Activated B cell treated with CpG ODN at 0.5 μM for 24 hours (primary cell): ENCODE measurements around the gene GRHPR. TPM values are rescaled to one million over a fixed set of nuclear protein-coding genes. Genes with fewer than 3 reads are reported as not detected.

Experiments
- ATAC-seq: fragments of 200-7000 bp; cut with Tn5 transposase; one replicate; pipeline ENCODE4 v1.10.0; 2021; ENCODE audit warnings: low read depth, mild to moderate bottlenecking, moderate library complexity
- CTCF ChIA-PET: fragments of 350-600 bp; sonication (Branson Sonifier 250); formaldehyde crosslinking; loops from one replicate; lab custom pipeline; 2021; ENCODE audit warnings: antibody characterized with exemption; lab: Charles Lee
- POLR2A ChIA-PET: fragments of 350-600 bp; sonication (Branson Sonifier 250); formaldehyde crosslinking; loops from one replicate; lab custom pipeline; 2021; ENCODE audit warnings: antibody characterized with exemption; lab: Charles Lee
- DNase-seq: peaks from one replicate; pipeline ENCODE4 v3.0.0; 2022
- H3K27ac Mint-ChIP-seq: one replicate; pipeline ENCODE4 v1.8.0; 2020; ENCODE audit warnings: mixed read lengths
- H3K27me3 Mint-ChIP-seq: one replicate; pipeline ENCODE4 v1.8.0; 2021; ENCODE audit warnings: mixed read lengths
- H3K36me3 Mint-ChIP-seq: one replicate; pipeline ENCODE4 v1.8.0; 2021; ENCODE audit warnings: low read depth, mixed read lengths
- H3K4me1 Mint-ChIP-seq: one replicate; pipeline ENCODE4 v1.8.0; 2021; ENCODE audit warnings: mixed read lengths
- H3K4me3 Mint-ChIP-seq: one replicate; pipeline ENCODE4 v1.8.0; 2020; ENCODE audit warnings: mild to moderate bottlenecking, mixed read lengths
- H3K9me3 Mint-ChIP-seq: one replicate; pipeline ENCODE4 v1.8.0; 2020; ENCODE audit warnings: mixed read lengths
- intact Hi-C: fragments of 100-400 bp; cut with micrococcal nuclease; formaldehyde crosslinking; loops from one replicate; pipeline ENCODE4 v1.15.1; 2024
- total RNA-seq: library from RNA; stranded (reverse); gene quantifications from 2 replicates; pipeline ENCODE4 v1.2.3, GENCODE V29; 2022
- TF ChIP-seq, protein P1 (sequence below): fragments of 200-600 bp; IDR thresholded peaks from one replicate; pipeline ENCODE4 v1.8.0; 2022; ENCODE audit warnings: antibody characterized with exemption, mild to moderate bottlenecking

Gene GRHPR
- total RNA-seq, 1 donor from 2014 or later = 315 TPM

DNA sequence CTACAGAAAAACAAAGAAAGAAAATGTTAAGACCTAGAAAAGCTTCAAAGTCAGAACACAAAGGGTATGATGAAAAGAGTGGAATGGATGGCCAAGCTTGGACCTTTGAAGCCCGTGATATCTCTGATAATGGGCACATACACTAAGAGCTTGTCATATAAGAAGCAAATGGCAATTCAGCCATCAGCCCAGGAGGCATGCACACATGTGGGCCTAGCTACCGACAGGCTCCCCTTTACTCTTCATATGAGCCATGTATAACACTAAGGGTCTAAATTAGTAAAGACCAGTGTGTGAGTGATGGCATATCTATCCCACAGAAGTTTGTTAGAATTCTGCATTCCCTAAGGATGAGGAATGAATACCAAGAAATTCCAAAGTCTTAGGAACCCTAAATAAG is 20.1 kb downstream of the GRHPR start:
- TF ChIP-seq, protein P1, sequence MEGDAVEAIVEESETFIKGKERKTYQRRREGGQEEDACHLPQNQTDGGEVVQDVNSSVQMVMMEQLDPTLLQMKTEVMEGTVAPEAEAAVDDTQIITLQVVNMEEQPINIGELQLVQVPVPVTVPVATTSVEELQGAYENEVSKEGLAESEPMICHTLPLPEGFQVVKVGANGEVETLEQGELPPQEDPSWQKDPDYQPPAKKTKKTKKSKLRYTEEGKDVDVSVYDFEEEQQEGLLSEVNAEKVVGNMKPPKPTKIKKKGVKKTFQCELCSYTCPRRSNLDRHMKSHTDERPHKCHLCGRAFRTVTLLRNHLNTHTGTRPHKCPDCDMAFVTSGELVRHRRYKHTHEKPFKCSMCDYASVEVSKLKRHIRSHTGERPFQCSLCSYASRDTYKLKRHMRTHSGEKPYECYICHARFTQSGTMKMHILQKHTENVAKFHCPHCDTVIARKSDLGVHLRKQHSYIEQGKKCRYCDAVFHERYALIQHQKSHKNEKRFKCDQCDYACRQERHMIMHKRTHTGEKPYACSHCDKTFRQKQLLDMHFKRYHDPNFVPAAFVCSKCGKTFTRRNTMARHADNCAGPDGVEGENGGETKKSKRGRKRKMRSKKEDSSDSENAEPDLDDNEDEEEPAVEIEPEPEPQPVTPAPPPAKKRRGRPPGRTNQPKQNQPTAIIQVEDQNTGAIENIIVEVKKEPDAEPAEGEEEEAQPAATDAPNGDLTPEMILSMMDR = no peak
- POLR2A ChIA-PET = interaction anchor here (0.8 kb wide), 1 partner anchor 12 kb away, joined by 3 read pairs; no protein-coding TSS in a partner anchor
- no peak overlapping the region for H3K4me3 Mint-ChIP-seq
- CTCF ChIA-PET = no interaction called here
- ATAC-seq (no peak), DNase-seq (no peak)
- no peaks in the 10 kb centered on the region for H3K27me3 Mint-ChIP-seq
- H3K9me3 Mint-ChIP-seq = no peaks in the 10 kb centered on the region
- H3K36me3 Mint-ChIP-seq = peaks cover 72% of the 10 kb centered on the region
- intact Hi-C loops = no loop called here
- peaks cover 5% of the 10 kb centered on the region for H3K4me1 Mint-ChIP-seq
- H3K27ac Mint-ChIP-seq = no peak overlapping the region

DNA sequence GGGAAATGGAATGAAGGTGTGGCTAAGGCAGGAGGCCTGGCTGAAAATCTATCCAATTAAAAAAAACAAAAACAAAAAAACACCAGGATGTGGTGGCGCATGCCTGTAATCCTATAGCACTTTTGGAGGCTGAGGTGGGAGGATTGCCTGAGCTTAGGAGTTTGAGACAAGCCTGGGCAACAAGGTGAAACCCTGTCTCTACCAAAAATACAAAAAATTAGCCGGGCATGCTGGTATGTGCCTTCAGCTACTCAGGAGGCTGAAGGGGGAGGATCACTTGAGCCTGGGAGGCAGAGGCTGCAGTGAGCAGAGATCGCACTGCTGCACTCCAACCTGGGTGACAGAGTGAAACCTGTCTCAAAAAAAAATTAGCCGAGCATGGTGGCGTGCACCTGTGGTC is 21.1 kb downstream of the GRHPR start:
- no peaks in the 10 kb centered on the region for H3K9me3 Mint-ChIP-seq
- ChIA-PET POLR2A (interaction anchor here (0.7 to 1.1 kb wide), 2 partner anchors 22 to 116 kb away, joined by 3 read pairs; partner anchors contain the start of gene ZBTB5), CTCF (no interaction called here)
- ATAC-seq = no peak
- no peak overlapping the region for H3K27ac Mint-ChIP-seq
- H3K4me3 Mint-ChIP-seq = no peak overlapping the region
- peaks cover 66% of the 10 kb centered on the region for H3K36me3 Mint-ChIP-seq
- H3K4me1 Mint-ChIP-seq = peaks cover 5% of the 10 kb centered on the region
- TF ChIP-seq, protein P1 = no peak
- no peak for DNase-seq
- H3K27me3 Mint-ChIP-seq = no peaks in the 10 kb centered on the region
- intact Hi-C loops = no loop called here

DNA sequence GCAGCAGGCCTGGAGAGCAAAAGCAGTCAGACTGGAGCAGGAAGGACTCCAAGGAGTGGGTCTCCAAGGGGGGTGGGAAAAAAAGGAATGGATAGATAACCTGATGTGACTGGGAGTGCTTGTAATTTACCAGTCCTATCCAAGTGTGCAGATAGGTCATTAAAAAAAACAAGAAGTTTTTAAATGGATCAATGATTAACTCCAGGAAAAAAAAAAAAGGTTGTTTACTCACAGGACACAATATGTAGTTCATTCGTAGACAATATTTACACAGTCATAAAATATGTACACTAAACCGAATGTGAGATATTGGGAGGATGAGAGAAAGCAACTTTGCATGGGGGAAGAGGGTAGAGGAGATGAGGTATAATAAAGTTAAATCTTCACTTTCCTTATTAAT is 22.4 kb downstream of the GRHPR start:
- H3K9me3 Mint-ChIP-seq = no peaks in the 10 kb centered on the region
- no peak for DNase-seq
- H3K36me3 Mint-ChIP-seq = peaks cover 61% of the 10 kb centered on the region
- TF ChIP-seq, protein P1 = no peak
- H3K4me3 Mint-ChIP-seq = no peak overlapping the region
- H3K27ac Mint-ChIP-seq = no peak overlapping the region
- no peaks in the 10 kb centered on the region for H3K27me3 Mint-ChIP-seq
- H3K4me1 Mint-ChIP-seq = peaks cover 7% of the 10 kb centered on the region
- POLR2A ChIA-PET = interaction anchor here (0.9 to 1.1 kb wide), 2 partner anchors 11 to 21 kb away, joined by 3 to 4 read pairs; partner anchors contain the start of gene ZBTB5
- CTCF ChIA-PET = no interaction called here
- no peak for ATAC-seq
- intact Hi-C loops = no loop called here

DNA sequence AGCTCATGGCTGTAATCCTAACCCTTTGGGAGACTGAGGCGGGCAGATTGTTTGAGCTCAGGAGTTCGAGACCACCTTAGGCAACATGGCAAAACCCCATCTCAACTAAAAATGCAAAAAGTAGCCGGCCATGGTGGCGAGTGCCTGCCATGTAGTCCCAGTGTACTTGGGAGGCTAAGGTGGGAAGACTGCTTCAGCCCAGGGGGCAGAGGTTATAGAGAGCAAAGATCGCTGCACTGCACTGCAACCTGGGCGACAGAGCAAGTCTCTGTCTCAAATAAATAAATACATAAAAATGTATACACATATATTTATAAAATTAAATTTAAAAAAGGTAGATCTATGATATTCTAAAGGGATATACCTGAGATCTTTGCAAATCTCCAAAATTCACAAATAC is 23.3 kb downstream of the GRHPR start:
- CTCF ChIA-PET = no interaction called here
- ATAC-seq (no peak), DNase-seq (no peak)
- H3K4me3 Mint-ChIP-seq = no peak overlapping the region
- POLR2A ChIA-PET = interaction anchor here (0.6 kb wide), 1 partner anchor 61 kb away, joined by 5 read pairs; no protein-coding TSS in a partner anchor
- peaks cover 57% of the 10 kb centered on the region for H3K36me3 Mint-ChIP-seq
- no peak overlapping the region for H3K27ac Mint-ChIP-seq
- no peaks in the 10 kb centered on the region for H3K27me3 Mint-ChIP-seq
- intact Hi-C loops = no loop called here
- TF ChIP-seq, protein P1 = no peak
- H3K9me3 Mint-ChIP-seq = no peaks in the 10 kb centered on the region
- H3K4me1 Mint-ChIP-seq = peaks cover 10% of the 10 kb centered on the region

DNA sequence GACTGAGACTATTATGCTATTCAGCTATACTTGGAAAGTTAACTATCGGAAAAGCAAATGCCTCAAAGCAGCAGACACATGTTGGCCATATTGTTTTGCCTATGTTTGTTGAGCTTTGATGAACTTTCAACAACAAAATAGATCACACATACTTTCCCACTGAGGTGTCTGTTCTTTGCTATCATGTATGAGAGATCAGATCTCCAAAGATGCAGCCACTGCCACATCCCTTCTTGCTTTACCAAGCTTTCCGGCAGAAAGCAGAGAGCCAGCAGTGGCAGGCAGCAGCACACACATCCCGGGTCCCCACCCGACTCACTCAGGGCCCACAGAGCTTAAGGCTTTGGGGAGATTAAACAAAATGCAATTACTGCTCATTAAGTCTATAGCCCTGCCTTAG is 23.9 kb downstream of the GRHPR start:
- intact Hi-C loops = no loop called here
- H3K27ac Mint-ChIP-seq = no peak overlapping the region

More for the DNA sequence above, 23.9 kb downstream of the GRHPR start:
- Mint-ChIP-seq H3K9me3 (no peaks in the 10 kb centered on the region), H3K36me3 (peaks cover 55% of the 10 kb centered on the region), H3K4me1 (peaks cover 10% of the 10 kb centered on the region), H3K27me3 (no peaks in the 10 kb centered on the region), H3K4me3 (no peak overlapping the region)
- POLR2A ChIA-PET = no interaction called here
- ATAC-seq = no peak
- CTCF ChIA-PET = no interaction called here
- TF ChIP-seq, protein P1 = no peak
- no peak for DNase-seq
